Heart left ventricle (tissue), 16 donors: Measurements from ENCODE around the gene COL16A1. TPM values are rescaled to one million over a fixed set of nuclear protein-coding genes. Genes with fewer than 3 reads are reported as not detected.

Experiments
- ATAC-seq, 4 donors: fragments of 200-7000 bp; cut with Tn5 transposase; one replicate each; pipeline ENCODE4 v1.9.1; 2020 to 2022; ENCODE audit warnings: moderate library complexity in 4 of 4, mild to moderate bottlenecking in 3 of 4, moderate number of reproducible peaks in 1 of 4
- DNase-seq, 5 donors: peaks; one replicate each; pipeline ENCODE4 v3.0.0-alpha.2; 2020
- H3K27ac ChIP-seq, 12 donors: fragments of 200-600 bp; sonication (generic) in 4 of 12; one replicate each; pipeline versions ENCODE4 v1.5.0 to v1.8.0; 2016 to 2022; ENCODE audit warnings: mild to moderate bottlenecking in 2 of 12
- H3K27me3 ChIP-seq, 9 donors: fragments of 200-600 bp; sonication (generic) in 2 of 9; one replicate each; pipeline versions ENCODE4 v1.5.1 to v1.8.0; 2016 to 2022; ENCODE audit warnings: mild to moderate bottlenecking in 3 of 9
- H3K36me3 ChIP-seq, 9 donors: fragments of 200-600 bp; sonication (generic) in 2 of 9; one replicate each; pipeline versions ENCODE4 v1.5.0 to v1.8.0; 2018 to 2022; ENCODE audit warnings: mild to moderate bottlenecking in 2 of 9
- H3K4me1 ChIP-seq, 12 donors: fragments of 200-600 bp; sonication (generic) in 4 of 12; one replicate each; pipeline versions ENCODE4 v1.5.0 to v1.8.0; 2016 to 2022; ENCODE audit warnings: mild to moderate bottlenecking in 3 of 12
- H3K4me3 ChIP-seq, 12 donors: fragments of 200-600 bp; sonication (generic) in 4 of 12; one replicate each; pipeline versions ENCODE4 v1.5.0 to v1.8.0; 2017 to 2022; ENCODE audit warnings: mild to moderate bottlenecking in 9 of 12, moderate library complexity in 4 of 12
- H3K9me3 ChIP-seq, 12 donors: fragments of 200-600 bp; sonication (generic) in 4 of 12; one replicate each; pipeline versions ENCODE4 v1.5.0 to v1.8.0; 2016 to 2022; ENCODE audit warnings: mild to moderate bottlenecking in 1 of 12
- CTCF ChIP-seq, 12 donors: fragments of 200-600 bp; sonication (generic) in 4 of 12; IDR thresholded peaks; one replicate each; pipeline versions ENCODE4 v1.5.0 to v1.8.0; 2018 to 2022; ENCODE audit warnings: antibody characterized with exemption in 12 of 12, mild to moderate bottlenecking in 5 of 12
- POLR2A ChIP-seq, 2 donors: fragments of 450-650 bp; IDR thresholded peaks; one replicate each; pipeline ENCODE4 v1.6.1; 2017; ENCODE audit warnings: antibody characterized with exemption in 2 of 2, mild to moderate bottlenecking in 2 of 2, moderate library complexity in 2 of 2
- WGBS, 4 donors: extraction: QIAGEN DNeasy Blood & Tissue Kit in 2 of 4; methylation state at CpG; one replicate each; pipeline versions ENCODE4 v1.1.5 to v1.1.7; 2013 to 2018; 5-methylcytosine and 5-hydroxymethylcytosine counted together
- intact Hi-C, 10 donors: fragments of 100-400 bp; cut with DNase I; formaldehyde crosslinking; loops; one replicate each; pipeline versions ENCODE4 v1.11.1 to v1.14.2; 2022
- polyA plus RNA-seq, 2 donors: library from polyadenylated mRNA; stranded (reverse); fragments of 200-250 nt; gene quantifications; one replicate each; pipeline ENCODE4 v1.2.3, GENCODE V29; 2013
- total RNA-seq, 9 donors: library from RNA; depleted of rRNA in 2 of 9; stranded (reverse); fragments of >200 nt in 2 of 9; fragmentation: NEBNext Ultra II Directional in 3 of 9; extraction: Animal tissue kit (Norgen Biotek cat#: 25700) in 3 of 9; gene quantifications; one replicate each; pipeline versions ENCODE4 v1.1.0 to v1.2.4, GENCODE V29; 2016 to 2023
- donor health status: ischemic (EF 13 %, LVEDD 7.1; RV severe dilation, severe dysfunction).
- donor health status: healthy with polysubstance abuse.
- donor health status: DM: no; HTN: yes; CAD: no.
- donor health status: DM: no; HTN: no; CAD: no.
- donor health status: ischemic (EF 25% LVEDD 6.9; RV normal size, moderate dysfunction).
- donor health status: ischemic (EF 25% LVEDD 5.7; RV mildly dilated, moderate dysfunction).
- donor health status: healthy.
- donor health status: DM: yes; HTN: yes; CAD: no.
- donor health status: ischemic (EF 35%, LVEDD 5.7; RV mildly dilated, moderate dysfunction).
- donor health status: nonischemic (EF 11% LVEDD 7.7; RV severe dilation, severe dysfunction).
- donor health status: DM: yes; HTN: yes; CAD: no.
- donor health status: PGD.
- donor health status: ischemic (EF 29% LVEDD 5.4; RV normal size, mild dysfunction).
- donor health status: nonischemic (EF 23%, LVEDD 6.1; RV moderate dilation, normal function).

Gene COL16A1
- total and polyA plus RNA-seq, 11 donors: 7.5 to 24.1 (median 13.1) TPM

DNA sequence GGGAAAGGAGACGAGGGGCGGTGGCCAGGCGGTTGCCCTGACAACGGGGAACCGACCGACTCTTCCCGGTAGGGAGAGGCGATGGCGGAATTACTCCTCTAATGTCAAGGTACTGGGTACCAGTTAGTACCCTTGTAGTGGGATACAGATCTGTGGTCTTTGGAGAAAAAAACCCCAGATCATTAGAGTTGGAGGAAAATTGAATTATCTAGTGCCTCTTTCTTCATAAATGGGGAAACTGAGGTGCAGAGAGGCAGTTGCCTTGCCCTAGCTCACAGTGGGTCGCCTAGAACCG, 58.6 kb downstream of the COL16A1 start:
- Histone ChIP-seq H3K27ac (peak overlapping the region; percentile 94 to 100 (median 98)), H3K27me3 (no peaks in the 10 kb centered on the region), H3K4me3 (peak overlapping the region; percentile 78 to 99 (median 86)), H3K36me3 (peaks cover 0 to 4% (median 0%) of the 10 kb centered on the region in 9 donors), H3K9me3 (no peaks in the 10 kb centered on the region), H3K4me1 (peaks cover 0 to 86% (median 58%) of the 10 kb centered on the region in 12 donors)
- no peak for TF ChIP-seq POLR2A (IDR thresholded peaks at IDR 0.05)
- no peak for TF ChIP-seq CTCF (IDR thresholded peaks at IDR 0.05)
- 1 to 2% (median 1%) methylated on average over 11 of the region's 11 CpGs for WGBS, 4 donors
- intact Hi-C loops: loop anchor here in 1 of 10 donors (2.0 kb wide), 1 partner anchor 70 kb away; no protein-coding TSS in a partner anchor
- ATAC-seq: no peak
- DNase-seq: no peak

- H3K27me3 ChIP-seq: no peaks in the 10 kb centered on the region
- TF ChIP-seq CTCF (IDR thresholded peaks at IDR 0.05) (no peak), POLR2A (IDR thresholded peaks at IDR 0.05) (peak; percentile 13 to 62)
- peaks cover 0 to 4% (median 0%) of the 10 kb centered on the region in 9 donors for H3K36me3 ChIP-seq
- H3K27ac ChIP-seq: peak within 1 kb of the TSS; percentile 94 to 100 (median 98)
- H3K4me3 ChIP-seq: peak within 1 kb of the TSS; percentile 78 to 99 (median 86)
- WGBS, 4 donors: 0 to 1% (median 0%) methylated on average over 28 to 56 of the region's 56 CpGs
- ATAC-seq (peak; percentile 94 to 96 (median 96)), DNase-seq (peak; percentile 99 to 100 (median 99))
- H3K4me1 ChIP-seq: peaks cover 0 to 86% (median 61%) of the 10 kb centered on the region in 12 donors
- H3K9me3 ChIP-seq: no peaks in the 10 kb centered on the region
- intact Hi-C loops: loop anchor here in 1 of 10 donors (2.0 kb wide), 1 partner anchor 70 kb away; no protein-coding TSS in a partner anchor
Measured at GRCh38 chr1:31644560-31645273, 59.1 kb downstream of the COL16A1 start, which contains the start of gene PEF1. PEF1 (minus strand) TSS chr1:31644876; CDS start chr1:31644864, 12 bp downstream.

DNA sequence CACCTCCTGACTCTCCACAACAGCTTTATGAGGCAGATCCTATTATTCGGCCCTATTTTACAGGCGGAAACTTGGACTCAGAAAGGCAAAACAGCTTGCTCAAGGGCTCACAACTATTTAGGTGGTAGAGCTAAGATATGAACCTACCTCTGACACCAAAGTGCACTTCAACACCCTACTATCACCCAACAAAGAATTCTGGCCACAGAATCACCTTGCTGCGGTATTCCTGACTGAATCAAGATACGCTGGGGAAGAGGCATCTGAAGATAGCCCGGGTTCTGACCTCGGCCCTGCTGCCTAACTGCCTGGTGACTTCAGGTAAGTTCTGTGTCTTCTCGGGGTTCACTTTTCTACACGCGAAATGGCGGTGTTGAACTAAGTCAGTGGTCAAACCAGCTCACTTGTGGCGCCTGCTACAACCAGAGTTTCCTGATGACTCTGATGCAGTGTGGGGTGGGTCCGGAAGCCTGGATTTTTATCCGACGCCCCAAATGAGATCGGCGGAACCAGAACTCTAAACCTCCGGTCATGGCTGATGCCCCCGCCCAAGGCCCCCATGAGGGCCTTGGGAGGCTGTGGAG, 59.7 kb downstream of the COL16A1 start:
- Histone ChIP-seq H3K9me3 (no peaks in the 10 kb centered on the region), H3K4me1 (peaks cover 0 to 86% (median 64%) of the 10 kb centered on the region in 12 donors), H3K27ac (peak overlapping the region; percentile 94 to 100 (median 98)), H3K36me3 (peaks cover 0 to 4% (median 0%) of the 10 kb centered on the region in 9 donors), H3K27me3 (no peaks in the 10 kb centered on the region), H3K4me3 (peak overlapping the region; percentile 78 to 99 (median 86))
- intact Hi-C loops: loop anchor here in 1 of 10 donors (2.0 kb wide), 1 partner anchor 71 kb away; no protein-coding TSS in a partner anchor
- TF ChIP-seq POLR2A (IDR thresholded peaks at IDR 0.05) (no peak), CTCF (IDR thresholded peaks at IDR 0.05) (no peak)
- ATAC-seq (peak in 2 of 4 donors; percentile 47 to 61), DNase-seq (no peak)
- WGBS, 4 donors: 4 to 24% (median 7%) methylated on average over 4 to 18 of the region's 18 CpGs

DNA sequence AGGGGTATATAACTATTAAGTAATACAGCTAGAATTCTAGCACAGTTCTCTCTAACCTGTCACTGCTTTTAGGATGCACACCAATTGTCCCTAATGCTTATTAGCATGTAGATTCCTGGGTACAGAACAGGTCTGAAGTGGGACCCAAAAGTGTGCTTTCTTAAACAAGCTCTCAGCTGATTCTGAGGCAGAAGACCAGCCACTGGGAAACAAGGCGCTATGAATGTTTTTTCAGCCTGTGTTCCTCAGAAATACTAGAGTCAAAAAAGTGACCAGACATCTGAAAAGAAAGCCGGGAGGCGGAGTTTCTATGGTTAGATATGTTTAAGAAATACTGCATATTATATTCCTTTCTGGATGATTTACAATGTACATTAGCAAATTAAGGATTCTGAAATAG, 60.9 kb downstream of the COL16A1 start:
- H3K27me3 ChIP-seq: no peaks in the 10 kb centered on the region
- H3K9me3 ChIP-seq: no peaks in the 10 kb centered on the region
- H3K27ac ChIP-seq: peak overlapping the region in 2 of 12 donors; percentile 9 to 96
- ATAC-seq: no peak
- peak overlapping the region in 1 of 12 donors; percentile 93 for H3K4me3 ChIP-seq
- intact Hi-C loops: no loop called here
- H3K4me1 ChIP-seq: peaks cover 0 to 85% (median 69%) of the 10 kb centered on the region in 12 donors
- DNase-seq: no peak
- TF ChIP-seq CTCF (IDR thresholded peaks at IDR 0.05) (no peak), POLR2A (IDR thresholded peaks at IDR 0.05) (no peak)
- peaks cover 0 to 9% (median 0%) of the 10 kb centered on the region in 9 donors for H3K36me3 ChIP-seq
- 91 to 92% (median 92%) methylated on average over 3 of the region's 3 CpGs for WGBS, 4 donors
